SK-N-SH (cell line): ENCODE data around the gene OPCML.

Experiments
- EP300 ChIP-seq, 2 experiments: IDR thresholded peaks; 2 replicates each; pipeline versions ENCODE4 v1.4.0 to v1.6.1; 2012; ENCODE audit warnings: borderline replicate concordance in 1 of 2, low read depth in 1 of 2, low read length in 1 of 2
- EZH2phosphoT487 ChIP-seq: fragments of 200-600 bp; sonication (generic); IDR thresholded peaks from 2 replicates; pipeline ENCODE4 v1.6.1; 2017; ENCODE audit warnings: low read depth, mixed run types, mild to moderate bottlenecking, antibody characterized with exemption, moderate library complexity, borderline replicate concordance
- MXI1 ChIP-seq: IDR thresholded peaks from 2 replicates; pipeline ENCODE4 v1.6.1; 2012; ENCODE audit warnings: mild to moderate bottlenecking, low read depth, low read length, improper control_type of control experiment
- POLR2AphosphoS5 ChIP-seq: IDR thresholded peaks from 2 replicates; pipeline ENCODE4 v1.6.1; 2012; ENCODE audit warnings: low read depth, low read length
- RCOR1 ChIP-seq: fragments of 150-350 bp; IDR thresholded peaks from 2 replicates; pipeline ENCODE4 v1.6.1; 2017; ENCODE audit warnings: antibody characterized with exemption, low read length
- RFX5 ChIP-seq: IDR thresholded peaks from 2 replicates; pipeline ENCODE4 v1.6.1; 2012; ENCODE audit warnings: mild to moderate bottlenecking, improper control_type of control experiment, low read length
- TEAD4 ChIP-seq: IDR thresholded peaks from 2 replicates; pipeline ENCODE4 v1.4.0; 2012; ENCODE audit warnings: mild to moderate bottlenecking, borderline replicate concordance; ENCODE audit not compliant: insufficient read depth
- TF ChIP-seq, protein P1 (sequence below): fragments of 200-600 bp; sonication (generic); IDR thresholded peaks from 2 replicates; pipeline ENCODE4 v1.6.1; 2017; ENCODE audit warnings: antibody characterized with exemption, mild to moderate bottlenecking, moderate library complexity
- TF ChIP-seq, protein P2 (sequence below): IDR thresholded peaks from 2 replicates; pipeline ENCODE4 v1.6.1; 2012; ENCODE audit warnings: mild to moderate bottlenecking, low read depth, low read length, moderate library complexity

DNA sequence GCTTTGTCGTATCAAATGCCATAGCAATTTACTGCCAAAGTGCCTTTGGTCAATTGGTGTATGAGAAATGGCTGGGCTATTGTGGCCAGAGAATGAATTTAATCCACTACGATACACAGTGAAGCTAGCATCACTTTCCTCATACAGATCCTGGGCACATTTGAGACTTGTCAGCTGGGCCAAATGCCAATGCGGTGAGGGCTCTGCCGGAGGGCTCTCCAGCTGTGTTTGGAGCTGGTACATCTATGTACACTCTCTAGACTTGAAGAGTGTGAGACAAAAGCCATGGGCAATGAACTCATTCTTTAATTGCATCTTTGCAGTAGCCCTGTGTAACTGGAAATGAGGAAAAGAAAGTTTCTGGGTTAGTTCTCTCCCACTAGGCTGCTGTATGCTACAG is 1109.0 kb downstream of the OPCML start:
- TF ChIP-seq POLR2AphosphoS5 (no peak), RFX5 (no peak), EZH2phosphoT487 (no peak), TEAD4 (no peak), RCOR1 (no peak), MXI1 (no peak), EP300 (IDR thresholded peaks at IDR 0.05; ENCODE audit: borderline replicate concordance in 1 of 2, low read depth in 1 of 2, low read length in 1 of 2) (no peak)
- TF ChIP-seq, protein P1, sequence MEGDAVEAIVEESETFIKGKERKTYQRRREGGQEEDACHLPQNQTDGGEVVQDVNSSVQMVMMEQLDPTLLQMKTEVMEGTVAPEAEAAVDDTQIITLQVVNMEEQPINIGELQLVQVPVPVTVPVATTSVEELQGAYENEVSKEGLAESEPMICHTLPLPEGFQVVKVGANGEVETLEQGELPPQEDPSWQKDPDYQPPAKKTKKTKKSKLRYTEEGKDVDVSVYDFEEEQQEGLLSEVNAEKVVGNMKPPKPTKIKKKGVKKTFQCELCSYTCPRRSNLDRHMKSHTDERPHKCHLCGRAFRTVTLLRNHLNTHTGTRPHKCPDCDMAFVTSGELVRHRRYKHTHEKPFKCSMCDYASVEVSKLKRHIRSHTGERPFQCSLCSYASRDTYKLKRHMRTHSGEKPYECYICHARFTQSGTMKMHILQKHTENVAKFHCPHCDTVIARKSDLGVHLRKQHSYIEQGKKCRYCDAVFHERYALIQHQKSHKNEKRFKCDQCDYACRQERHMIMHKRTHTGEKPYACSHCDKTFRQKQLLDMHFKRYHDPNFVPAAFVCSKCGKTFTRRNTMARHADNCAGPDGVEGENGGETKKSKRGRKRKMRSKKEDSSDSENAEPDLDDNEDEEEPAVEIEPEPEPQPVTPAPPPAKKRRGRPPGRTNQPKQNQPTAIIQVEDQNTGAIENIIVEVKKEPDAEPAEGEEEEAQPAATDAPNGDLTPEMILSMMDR, result no peak
- TF ChIP-seq, protein P2, sequence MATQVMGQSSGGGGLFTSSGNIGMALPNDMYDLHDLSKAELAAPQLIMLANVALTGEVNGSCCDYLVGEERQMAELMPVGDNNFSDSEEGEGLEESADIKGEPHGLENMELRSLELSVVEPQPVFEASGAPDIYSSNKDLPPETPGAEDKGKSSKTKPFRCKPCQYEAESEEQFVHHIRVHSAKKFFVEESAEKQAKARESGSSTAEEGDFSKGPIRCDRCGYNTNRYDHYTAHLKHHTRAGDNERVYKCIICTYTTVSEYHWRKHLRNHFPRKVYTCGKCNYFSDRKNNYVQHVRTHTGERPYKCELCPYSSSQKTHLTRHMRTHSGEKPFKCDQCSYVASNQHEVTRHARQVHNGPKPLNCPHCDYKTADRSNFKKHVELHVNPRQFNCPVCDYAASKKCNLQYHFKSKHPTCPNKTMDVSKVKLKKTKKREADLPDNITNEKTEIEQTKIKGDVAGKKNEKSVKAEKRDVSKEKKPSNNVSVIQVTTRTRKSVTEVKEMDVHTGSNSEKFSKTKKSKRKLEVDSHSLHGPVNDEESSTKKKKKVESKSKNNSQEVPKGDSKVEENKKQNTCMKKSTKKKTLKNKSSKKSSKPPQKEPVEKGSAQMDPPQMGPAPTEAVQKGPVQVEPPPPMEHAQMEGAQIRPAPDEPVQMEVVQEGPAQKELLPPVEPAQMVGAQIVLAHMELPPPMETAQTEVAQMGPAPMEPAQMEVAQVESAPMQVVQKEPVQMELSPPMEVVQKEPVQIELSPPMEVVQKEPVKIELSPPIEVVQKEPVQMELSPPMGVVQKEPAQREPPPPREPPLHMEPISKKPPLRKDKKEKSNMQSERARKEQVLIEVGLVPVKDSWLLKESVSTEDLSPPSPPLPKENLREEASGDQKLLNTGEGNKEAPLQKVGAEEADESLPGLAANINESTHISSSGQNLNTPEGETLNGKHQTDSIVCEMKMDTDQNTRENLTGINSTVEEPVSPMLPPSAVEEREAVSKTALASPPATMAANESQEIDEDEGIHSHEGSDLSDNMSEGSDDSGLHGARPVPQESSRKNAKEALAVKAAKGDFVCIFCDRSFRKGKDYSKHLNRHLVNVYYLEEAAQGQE, result no peak
